Measurements from ENCODE around the gene CHST9. TPM values are rescaled to one million over a fixed set of nuclear protein-coding genes. Genes with fewer than 3 reads are reported as not detected.
"Not testable (repeated sequence)": the region's sequence is repeated elsewhere in the genome, so short reads cannot be mapped to it uniquely, and the experiment has no call there.

Gene CHST9
- total and polyA plus RNA-seq, 7 experiments from 2014 or later = not detected

- no peaks in the 10 kb centered on the region for H3K27me3 Mint-ChIP-seq
- ATAC-seq = no peak
- CTCF ChIA-PET = no interaction called here
Measured at GRCh38 chr18:27108842-27109241, 76.3 kb downstream of the CHST9 start.

GRCh38 chr18:27104743-27105142 is 80.4 kb downstream of the CHST9 start:
- no peak for DNase-seq
- no peaks in the 10 kb centered on the region for H3K36me3 Mint-ChIP-seq
- H3K4me3 ChIP-seq (ENCODE audit: low read length) = no peak overlapping the region
- no peak overlapping the region for H3K4me3 Mint-ChIP-seq
- H3K4me1 Mint-ChIP-seq = no peaks in the 10 kb centered on the region
- H3K27ac Mint-ChIP-seq = no peak overlapping the region
- intact Hi-C loops (cut with micrococcal nuclease) = no loop called here
- no peak overlapping the region for H3K27ac ChIP-seq (ENCODE audit: low read depth, low read length)
- POLR2A ChIA-PET = no interaction called here
- H3K9me3 Mint-ChIP-seq = peaks cover 0 to 20% (median 3%) of the 10 kb centered on the region in 11 donors
- no peaks in the 10 kb centered on the region for H3K4me1 ChIP-seq (ENCODE audit: control insufficient read depth in 2 of 2, insufficient read depth in 2 of 2, low read length in 2 of 2)
- ATAC-seq = no peak
- no peaks in the 10 kb centered on the region for H3K36me3 ChIP-seq (ENCODE audit: control insufficient read depth in 2 of 3, insufficient read depth in 3 of 3, low read length in 3 of 3)
- CTCF ChIA-PET = no interaction called here
- H3K27me3 ChIP-seq (ENCODE audit: control insufficient read depth in 2 of 2, insufficient read depth in 2 of 2, low read length in 2 of 2) = no peaks in the 10 kb centered on the region
- H3K27me3 Mint-ChIP-seq = no peaks in the 10 kb centered on the region
- no peaks in the 10 kb centered on the region for H3K9me3 ChIP-seq (ENCODE audit: control insufficient read depth in 2 of 3, low read length in 3 of 3)

More at GRCh38 chr18:27108842-27109241, 76.3 kb downstream of the CHST9 start:
- Mint-ChIP-seq H3K27ac (no peak overlapping the region), H3K4me1 (no peaks in the 10 kb centered on the region), H3K36me3 (no peaks in the 10 kb centered on the region), H3K4me3 (no peak overlapping the region), H3K9me3 (peaks cover 0 to 14% (median 5%) of the 10 kb centered on the region in 11 donors)
- POLR2A ChIA-PET = no interaction called here
- Histone ChIP-seq H3K27me3 (ENCODE audit: control insufficient read depth in 2 of 2, insufficient read depth in 2 of 2, low read length in 2 of 2) (no peaks in the 10 kb centered on the region), H3K36me3 (ENCODE audit: control insufficient read depth in 2 of 3, insufficient read depth in 3 of 3, low read length in 3 of 3) (no peaks in the 10 kb centered on the region), H3K4me3 (ENCODE audit: low read length) (no peak overlapping the region), H3K9me3 (ENCODE audit: control insufficient read depth in 2 of 3, low read length in 3 of 3) (no peaks in the 10 kb centered on the region), H3K27ac (ENCODE audit: low read depth, low read length) (no peak overlapping the region), H3K4me1 (ENCODE audit: control insufficient read depth in 2 of 2, insufficient read depth in 2 of 2, low read length in 2 of 2) (no peaks in the 10 kb centered on the region)
- intact Hi-C loops (cut with micrococcal nuclease) = no loop called here
- no peak for DNase-seq

GRCh38 chr18:27094621-27095020 is 90.5 kb downstream of the CHST9 start:
- Mint-ChIP-seq H3K4me1 (no peaks in the 10 kb centered on the region), H3K36me3 (no peaks in the 10 kb centered on the region), H3K4me3 (no peak overlapping the region), H3K27me3 (no peaks in the 10 kb centered on the region), H3K27ac (no peak overlapping the region), H3K9me3 (peaks cover 1 to 41% (median 12%) of the 10 kb centered on the region in 11 donors)
- intact Hi-C loops (cut with micrococcal nuclease) = no loop called here
- POLR2A ChIA-PET = no interaction called here
- Histone ChIP-seq H3K4me3 (ENCODE audit: low read length) (no peak overlapping the region), H3K9me3 (ENCODE audit: control insufficient read depth in 2 of 3, low read length in 3 of 3) (no peaks in the 10 kb centered on the region), H3K27ac (ENCODE audit: low read depth, low read length) (no peak overlapping the region), H3K4me1 (ENCODE audit: control insufficient read depth in 2 of 2, insufficient read depth in 2 of 2, low read length in 2 of 2) (no peaks in the 10 kb centered on the region), H3K27me3 (ENCODE audit: control insufficient read depth in 2 of 2, insufficient read depth in 2 of 2, low read length in 2 of 2) (no peaks in the 10 kb centered on the region), H3K36me3 (ENCODE audit: control insufficient read depth in 2 of 3, insufficient read depth in 3 of 3, low read length in 3 of 3) (no peaks in the 10 kb centered on the region)
- CTCF ChIA-PET = no interaction called here
- no peak for ATAC-seq
- DNase-seq = no peak

- H3K36me3 ChIP-seq (ENCODE audit: control insufficient read depth in 2 of 3, insufficient read depth in 3 of 3, low read length in 3 of 3); POLR2A ChIA-PET; H3K4me1 Mint-ChIP-seq; ATAC-seq; DNase-seq; H3K4me3 ChIP-seq (ENCODE audit: low read length); H3K27me3 ChIP-seq (ENCODE audit: control insufficient read depth in 2 of 2, insufficient read depth in 2 of 2, low read length in 2 of 2); H3K4me3 Mint-ChIP-seq; intact Hi-C loops (cut with micrococcal nuclease); H3K27ac ChIP-seq (ENCODE audit: low read depth, low read length); H3K36me3 Mint-ChIP-seq; H3K9me3 ChIP-seq (ENCODE audit: control insufficient read depth in 2 of 3, low read length in 3 of 3); H3K4me1 ChIP-seq (ENCODE audit: control insufficient read depth in 2 of 2, insufficient read depth in 2 of 2, low read length in 2 of 2); H3K27me3 Mint-ChIP-seq; H3K27ac Mint-ChIP-seq; CTCF ChIA-PET: not testable (repeated sequence)
- H3K9me3 Mint-ChIP-seq = peaks cover 0 to 33% (median 12%) of the 10 kb centered on the region in 11 donors
Measured at GRCh38 chr18:27093290-27093689, 91.8 kb downstream of the CHST9 start.

- Histone ChIP-seq H3K27ac (ENCODE audit: low read depth, low read length) (no peak overlapping the region), H3K9me3 (ENCODE audit: control insufficient read depth in 2 of 3, low read length in 3 of 3) (no peaks in the 10 kb centered on the region), H3K27me3 (ENCODE audit: control insufficient read depth in 2 of 2, insufficient read depth in 2 of 2, low read length in 2 of 2) (no peaks in the 10 kb centered on the region), H3K36me3 (ENCODE audit: control insufficient read depth in 2 of 3, insufficient read depth in 3 of 3, low read length in 3 of 3) (no peaks in the 10 kb centered on the region), H3K4me1 (ENCODE audit: control insufficient read depth in 2 of 2, insufficient read depth in 2 of 2, low read length in 2 of 2) (no peaks in the 10 kb centered on the region), H3K4me3 (ENCODE audit: low read length) (no peak overlapping the region)
- DNase-seq = no peak
- peaks cover 0 to 15% (median 2%) of the 10 kb centered on the region in 11 donors for H3K9me3 Mint-ChIP-seq
- no peak overlapping the region for H3K27ac Mint-ChIP-seq
- no peak overlapping the region for H3K4me3 Mint-ChIP-seq
- no peak for ATAC-seq
- intact Hi-C loops (cut with micrococcal nuclease) = no loop called here
- CTCF ChIA-PET = no interaction called here
- POLR2A ChIA-PET = interaction anchor here (0.7 kb wide), 1 partner anchor 29 kb away, joined by 3 read pairs; no protein-coding TSS in a partner anchor
- H3K36me3 Mint-ChIP-seq = no peaks in the 10 kb centered on the region
- no peaks in the 10 kb centered on the region for H3K27me3 Mint-ChIP-seq
- H3K4me1 Mint-ChIP-seq = no peaks in the 10 kb centered on the region
Measured at GRCh38 chr18:27081701-27082100, 103.4 kb downstream of the CHST9 start.

- H3K4me1 ChIP-seq (ENCODE audit: control insufficient read depth in 2 of 2, insufficient read depth in 2 of 2, low read length in 2 of 2) = no peaks in the 10 kb centered on the region
- H3K36me3 ChIP-seq (ENCODE audit: control insufficient read depth in 2 of 3, insufficient read depth in 3 of 3, low read length in 3 of 3) = no peaks in the 10 kb centered on the region
- DNase-seq = no peak
- Mint-ChIP-seq H3K4me1 (no peaks in the 10 kb centered on the region), H3K9me3 (peaks cover 0 to 18% (median 3%) of the 10 kb centered on the region in 11 donors), H3K27ac (no peak overlapping the region), H3K4me3 (no peak overlapping the region), H3K36me3 (no peaks in the 10 kb centered on the region), H3K27me3 (no peaks in the 10 kb centered on the region)
- no peak overlapping the region for H3K27ac ChIP-seq (ENCODE audit: low read depth, low read length)
- ATAC-seq = no peak
- no peaks in the 10 kb centered on the region for H3K9me3 ChIP-seq (ENCODE audit: control insufficient read depth in 2 of 3, low read length in 3 of 3)
- CTCF ChIA-PET = no interaction called here
- H3K4me3 ChIP-seq (ENCODE audit: low read length) = no peak overlapping the region
- H3K27me3 ChIP-seq (ENCODE audit: control insufficient read depth in 2 of 2, insufficient read depth in 2 of 2, low read length in 2 of 2) = no peaks in the 10 kb centered on the region
- POLR2A ChIA-PET = no interaction called here
- intact Hi-C loops (cut with micrococcal nuclease) = no loop called here
Measured at GRCh38 chr18:27075828-27076227, 109.3 kb downstream of the CHST9 start.

GRCh38 chr18:27073404-27073830 is 111.7 kb downstream of the CHST9 start:
- H3K27me3 Mint-ChIP-seq = no peaks in the 10 kb centered on the region
- no peak overlapping the region for H3K4me3 Mint-ChIP-seq
- H3K36me3 ChIP-seq (ENCODE audit: control insufficient read depth in 2 of 3, insufficient read depth in 3 of 3, low read length in 3 of 3) = no peaks in the 10 kb centered on the region
- no peaks in the 10 kb centered on the region for H3K4me1 Mint-ChIP-seq
- H3K4me1 ChIP-seq (ENCODE audit: control insufficient read depth in 2 of 2, insufficient read depth in 2 of 2, low read length in 2 of 2) = no peaks in the 10 kb centered on the region
- DNase-seq (no peak), ATAC-seq (no peak)
- H3K9me3 Mint-ChIP-seq = peaks cover 0 to 13% (median 3%) of the 10 kb centered on the region in 11 donors
- CTCF ChIA-PET = no interaction called here
- no peak overlapping the region for H3K27ac Mint-ChIP-seq
- H3K27me3 ChIP-seq (ENCODE audit: control insufficient read depth in 2 of 2, insufficient read depth in 2 of 2, low read length in 2 of 2) = no peaks in the 10 kb centered on the region
- POLR2A ChIA-PET = no interaction called here
- H3K9me3 ChIP-seq (ENCODE audit: control insufficient read depth in 2 of 3, low read length in 3 of 3) = no peaks in the 10 kb centered on the region
- H3K4me3 ChIP-seq (ENCODE audit: low read length) = no peak overlapping the region
- no peaks in the 10 kb centered on the region for H3K36me3 Mint-ChIP-seq
- no peak overlapping the region for H3K27ac ChIP-seq (ENCODE audit: low read depth, low read length)
- intact Hi-C loops (cut with micrococcal nuclease) = no loop called here

Data from naive thymus-derived CD4-positive, alpha-beta T cell (primary cell).